ENCODE data around the gene INO80E.

DNA sequence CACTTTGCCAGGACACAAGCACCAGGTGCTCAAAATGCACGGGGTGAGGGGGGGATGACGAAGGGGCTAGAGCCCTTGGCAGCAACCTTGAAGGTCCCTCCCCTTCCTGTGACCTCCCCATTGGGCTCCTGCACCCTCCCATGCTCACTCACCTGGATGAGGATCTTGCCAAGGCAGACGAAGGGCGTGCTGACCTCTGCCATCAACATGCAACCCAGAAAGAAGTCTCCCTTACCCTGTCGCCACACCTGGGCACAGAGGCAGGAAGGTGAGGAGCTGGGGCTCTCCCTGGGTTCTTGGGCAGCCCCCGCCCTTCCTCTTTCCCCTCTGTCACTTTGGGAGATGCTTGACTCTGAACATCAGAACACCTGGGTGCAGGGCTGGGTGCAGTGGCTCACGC is 29.5 kb downstream of the INO80E start:
- TF ChIP-seq, protein P1, sequence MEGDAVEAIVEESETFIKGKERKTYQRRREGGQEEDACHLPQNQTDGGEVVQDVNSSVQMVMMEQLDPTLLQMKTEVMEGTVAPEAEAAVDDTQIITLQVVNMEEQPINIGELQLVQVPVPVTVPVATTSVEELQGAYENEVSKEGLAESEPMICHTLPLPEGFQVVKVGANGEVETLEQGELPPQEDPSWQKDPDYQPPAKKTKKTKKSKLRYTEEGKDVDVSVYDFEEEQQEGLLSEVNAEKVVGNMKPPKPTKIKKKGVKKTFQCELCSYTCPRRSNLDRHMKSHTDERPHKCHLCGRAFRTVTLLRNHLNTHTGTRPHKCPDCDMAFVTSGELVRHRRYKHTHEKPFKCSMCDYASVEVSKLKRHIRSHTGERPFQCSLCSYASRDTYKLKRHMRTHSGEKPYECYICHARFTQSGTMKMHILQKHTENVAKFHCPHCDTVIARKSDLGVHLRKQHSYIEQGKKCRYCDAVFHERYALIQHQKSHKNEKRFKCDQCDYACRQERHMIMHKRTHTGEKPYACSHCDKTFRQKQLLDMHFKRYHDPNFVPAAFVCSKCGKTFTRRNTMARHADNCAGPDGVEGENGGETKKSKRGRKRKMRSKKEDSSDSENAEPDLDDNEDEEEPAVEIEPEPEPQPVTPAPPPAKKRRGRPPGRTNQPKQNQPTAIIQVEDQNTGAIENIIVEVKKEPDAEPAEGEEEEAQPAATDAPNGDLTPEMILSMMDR (IDR thresholded peaks at IDR 0.05): no peak
- TF ChIP-seq POLR2A (IDR thresholded peaks at IDR 0.05): no peak
- no peak for TF ChIP-seq EP300 (IDR thresholded peaks at IDR 0.05)

Data from ovary (tissue), 3 donors.